Psoas muscle (tissue), 8 donors: ENCODE data around the gene LGSN. TPM values are rescaled to one million over a fixed set of nuclear protein-coding genes. Genes with fewer than 3 reads are reported as not detected.
"Not testable (repeated sequence)": the region's sequence is repeated elsewhere in the genome, so short reads cannot be mapped to it uniquely, and the experiment has no call there.

ENCODE experiments used
- ATAC-seq, 4 donors: fragments of 200-7000 bp; cut with Tn5 transposase; one replicate each; pipeline ENCODE4 v1.9.1; 2020; ENCODE audit warnings: moderate library complexity in 3 of 4, mild to moderate bottlenecking in 2 of 4
- DNase-seq, 2 donors: peaks; one replicate each; pipeline ENCODE4 v3.0.0-alpha.2; 2020
- H3K27ac ChIP-seq: fragments of 200-600 bp; one replicate; pipeline ENCODE4 v1.8.0; 2022
- H3K27me3 ChIP-seq, 3 donors: fragments of 200-600 bp in 1 of 3; one replicate each; pipeline versions ENCODE4 v1.6.1 to v1.8.0; 2013 to 2022; ENCODE audit warnings: low read length in 2 of 3, mild to moderate bottlenecking in 2 of 3, moderate library complexity in 1 of 3; ENCODE audit not compliant: insufficient read depth in 3 of 3
- H3K36me3 ChIP-seq, 2 donors: fragments of 200-600 bp in 1 of 2; one replicate each; pipeline versions ENCODE4 v1.6.1 to v1.8.0; 2013 to 2022; ENCODE audit warnings: low read depth in 1 of 2, mild to moderate bottlenecking in 1 of 2, moderate library complexity in 1 of 2; ENCODE audit not compliant: insufficient read depth in 1 of 2
- H3K4me1 ChIP-seq: fragments of 200-600 bp; one replicate; pipeline ENCODE4 v1.8.0; 2022
- H3K4me3 ChIP-seq: fragments of 200-600 bp; one replicate; pipeline ENCODE4 v1.8.0; 2022; ENCODE audit warnings: mild to moderate bottlenecking
- H3K9me3 ChIP-seq: fragments of 200-600 bp; one replicate; pipeline ENCODE4 v1.8.0; 2022
- WGBS, 3 donors: extraction: QIAGEN DNeasy Blood & Tissue Kit; methylation state at CpG; one replicate each; pipeline versions ENCODE4 v1.1.6 to v1.1.7; 2013; 5-methylcytosine and 5-hydroxymethylcytosine counted together
- intact Hi-C, 2 donors: fragments of 100-400 bp; cut with DNase I; formaldehyde crosslinking; loops; one replicate each; pipeline versions ENCODE4 v1.11.0 to v1.14.2; 2022
- polyA plus RNA-seq, 3 donors: library from polyadenylated mRNA; stranded (reverse); fragments of 200-250 nt; gene quantifications; one replicate each; pipeline ENCODE4 v1.2.3, GENCODE V29; 2013
- total RNA-seq, 4 donors: library from RNA; stranded (reverse); fragmentation: NEBNext Ultra II Directional in 2 of 4; extraction: Animal tissue kit (Norgen Biotek cat#: 25700) in 2 of 4; gene quantifications; one replicate each; pipeline versions ENCODE4 v1.2.1 to v1.2.4, GENCODE V29; 2021 to 2023
- TF ChIP-seq, protein P1 (sequence below): fragments of 200-600 bp; IDR thresholded peaks from one replicate; pipeline ENCODE4 v1.8.0; 2022; ENCODE audit warnings: antibody characterized with exemption
- donor health status: healthy with polysubstance abuse.
- donor health status: DM: no; HTN: no; CAD: no; lungs with moderate emphysema.
- donor health status: Bipolar disorder and iron deficiency.
- donor health status: healthy.
- donor health status: DM: yes; HTN: yes; CAD: no.
- donor health status: DM: no; HTN: no; CAD: no.
- donor health status: DM: no; HTN: no; CAD: no.
- donor health status: DM: yes; HTN: yes; CAD: no.

The LGSN gene
- total and polyA plus RNA-seq, 7 donors: 0.01 TPM; not detected in 6

DNA sequence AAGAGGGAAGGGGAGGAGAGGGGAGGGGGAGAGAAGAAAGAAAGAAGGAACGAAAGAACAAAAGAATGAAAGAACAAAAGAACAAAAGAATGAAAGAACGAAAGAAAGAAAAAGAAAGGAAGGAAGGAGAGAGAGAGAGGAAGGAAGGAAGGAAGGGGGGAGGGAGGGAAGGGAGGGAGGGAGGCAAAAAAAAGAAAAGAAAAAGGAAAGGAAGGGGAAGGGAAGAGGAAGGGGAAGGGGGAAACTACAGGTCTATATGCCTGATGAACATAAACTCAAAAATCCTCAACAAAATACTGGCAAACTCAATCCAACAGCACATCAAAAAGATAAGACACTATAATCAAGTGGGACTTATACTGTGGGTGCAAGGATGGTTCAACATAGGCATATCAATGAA lies 13.7 kb upstream of the LGSN start:
- ATAC-seq (no peak), DNase-seq (no peak)
- H3K4me3 ChIP-seq: no peak overlapping the region
- H3K27ac ChIP-seq: no peak overlapping the region
- H3K4me1 ChIP-seq: no peaks in the 10 kb centered on the region
- TF ChIP-seq, protein P1, sequence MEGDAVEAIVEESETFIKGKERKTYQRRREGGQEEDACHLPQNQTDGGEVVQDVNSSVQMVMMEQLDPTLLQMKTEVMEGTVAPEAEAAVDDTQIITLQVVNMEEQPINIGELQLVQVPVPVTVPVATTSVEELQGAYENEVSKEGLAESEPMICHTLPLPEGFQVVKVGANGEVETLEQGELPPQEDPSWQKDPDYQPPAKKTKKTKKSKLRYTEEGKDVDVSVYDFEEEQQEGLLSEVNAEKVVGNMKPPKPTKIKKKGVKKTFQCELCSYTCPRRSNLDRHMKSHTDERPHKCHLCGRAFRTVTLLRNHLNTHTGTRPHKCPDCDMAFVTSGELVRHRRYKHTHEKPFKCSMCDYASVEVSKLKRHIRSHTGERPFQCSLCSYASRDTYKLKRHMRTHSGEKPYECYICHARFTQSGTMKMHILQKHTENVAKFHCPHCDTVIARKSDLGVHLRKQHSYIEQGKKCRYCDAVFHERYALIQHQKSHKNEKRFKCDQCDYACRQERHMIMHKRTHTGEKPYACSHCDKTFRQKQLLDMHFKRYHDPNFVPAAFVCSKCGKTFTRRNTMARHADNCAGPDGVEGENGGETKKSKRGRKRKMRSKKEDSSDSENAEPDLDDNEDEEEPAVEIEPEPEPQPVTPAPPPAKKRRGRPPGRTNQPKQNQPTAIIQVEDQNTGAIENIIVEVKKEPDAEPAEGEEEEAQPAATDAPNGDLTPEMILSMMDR: no peak
- WGBS, 3 donors: 71 to 90% (median 73%) methylated on average over 2 of the region's 2 CpGs
- H3K36me3 ChIP-seq: no peaks in the 10 kb centered on the region
- intact Hi-C loops: no loop called here
- no peaks in the 10 kb centered on the region for H3K9me3 ChIP-seq
- H3K27me3 ChIP-seq: no peaks in the 10 kb centered on the region

DNA sequence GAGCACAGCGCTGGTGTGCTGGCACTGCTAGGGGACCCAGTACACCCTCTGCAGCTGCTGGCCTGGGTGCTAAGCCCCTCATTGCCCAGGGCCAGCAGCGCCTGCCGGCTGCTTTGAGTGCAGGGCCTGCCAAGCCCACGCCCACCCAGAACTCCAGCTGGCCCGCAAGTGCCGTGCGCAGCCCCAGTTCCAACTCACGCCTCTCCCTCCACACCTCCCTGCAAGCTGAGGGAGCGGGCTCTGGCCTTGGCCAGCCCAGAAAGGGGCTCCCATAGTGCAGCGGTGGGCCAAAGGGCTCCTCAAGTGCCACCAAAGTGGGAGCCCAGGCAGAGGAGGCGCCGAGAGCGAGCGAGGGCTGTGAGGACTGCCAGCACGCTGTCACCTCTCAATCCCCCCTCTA lies 6.8 kb upstream of the LGSN start:
- H3K4me1 ChIP-seq, ATAC-seq, H3K27me3 ChIP-seq, H3K9me3 ChIP-seq, H3K27ac ChIP-seq, intact Hi-C loops, H3K4me3 ChIP-seq, DNase-seq, H3K36me3 ChIP-seq: not testable (repeated sequence)
- WGBS, 3 donors: 83 to 90% (median 88%) methylated on average over 12 to 15 of the region's 15 CpGs

DNA sequence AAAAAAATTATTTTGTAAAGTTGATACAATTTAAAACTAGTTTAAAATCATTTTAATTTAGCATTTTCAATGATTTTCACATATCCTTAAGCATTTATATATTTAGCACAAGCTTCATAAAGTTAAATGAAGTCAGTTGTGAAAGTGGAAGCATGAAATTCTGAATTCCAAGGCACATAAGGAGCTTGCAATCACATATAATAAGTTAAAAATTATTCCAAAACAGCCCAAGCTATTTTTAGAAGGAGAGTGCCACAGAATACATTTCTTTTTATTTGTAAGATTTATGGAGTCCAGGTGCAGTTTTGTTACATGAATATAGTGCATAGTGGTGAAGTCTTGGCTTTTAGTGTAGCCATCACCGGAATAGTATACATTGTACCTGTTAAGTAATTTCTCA lies 3.2 kb upstream of the LGSN start:
- H3K4me3 ChIP-seq: no peak overlapping the region
- ATAC-seq (no peak), DNase-seq (no peak)
- TF ChIP-seq, protein P1: no peak
- no peaks in the 10 kb centered on the region for H3K36me3 ChIP-seq
- H3K9me3 ChIP-seq: no peaks in the 10 kb centered on the region
- peaks cover 0 to 4% (median 2%) of the 10 kb centered on the region in 3 donors for H3K27me3 ChIP-seq
- WGBS, 3 donors: 31 to 50% (median 38%) methylated on average over 1 of the region's 1 CpG
- intact Hi-C loops: no loop called here
- no peaks in the 10 kb centered on the region for H3K4me1 ChIP-seq
- no peak overlapping the region for H3K27ac ChIP-seq

DNA sequence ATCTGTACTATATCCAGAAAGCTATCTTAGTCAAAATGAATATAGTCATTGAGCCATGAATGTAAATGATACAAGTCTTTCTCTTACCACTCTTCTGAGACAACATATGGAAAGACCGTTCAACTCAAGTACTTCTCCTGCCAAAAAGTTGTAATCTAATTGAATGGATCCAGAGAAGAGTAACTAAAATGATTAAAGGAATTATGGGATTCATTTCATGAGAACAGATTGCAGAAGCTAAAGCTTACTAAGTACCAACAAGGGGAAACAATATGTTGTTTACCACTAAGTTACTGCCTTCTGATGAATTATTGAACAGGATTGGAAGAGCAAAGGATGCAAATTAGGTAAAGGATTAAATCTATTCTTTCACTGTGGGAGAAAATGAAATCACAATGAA lies 2.0 kb upstream of the LGSN start:
- Histone ChIP-seq H3K4me1 (no peaks in the 10 kb centered on the region), H3K4me3 (no peak overlapping the region), H3K27me3 (peaks cover 0 to 4% (median 2%) of the 10 kb centered on the region in 3 donors), H3K36me3 (no peaks in the 10 kb centered on the region), H3K9me3 (no peaks in the 10 kb centered on the region), H3K27ac (no peak overlapping the region)
- TF ChIP-seq, protein P1: no peak
- WGBS, 3 donors: 66 to 69% (median 67%) methylated on average over 1 of the region's 1 CpG
- intact Hi-C loops: no loop called here
- DNase-seq (no peak), ATAC-seq (no peak)

DNA sequence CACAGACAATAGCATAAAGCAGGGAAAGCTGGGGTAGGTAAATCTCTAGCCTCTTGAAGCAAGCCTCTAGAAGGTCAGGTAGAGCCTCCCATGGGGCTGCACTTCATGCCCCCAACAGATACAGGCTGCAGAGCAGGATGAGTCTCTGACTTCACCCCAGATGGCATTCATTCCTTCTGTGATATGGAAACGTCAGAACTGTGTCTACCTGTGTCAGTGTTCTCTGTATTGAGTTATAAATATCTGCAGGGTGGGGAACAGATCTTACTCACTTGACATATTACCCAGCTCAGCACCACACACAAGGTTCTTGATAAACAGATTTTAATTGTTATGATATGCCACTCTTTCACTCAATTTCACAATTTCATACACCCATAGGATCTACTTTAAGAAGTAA lies 2.1 kb downstream of the LGSN start:
- TF ChIP-seq, protein P1: no peak
- Histone ChIP-seq H3K4me3 (no peak overlapping the region), H3K27ac (no peak overlapping the region), H3K9me3 (no peaks in the 10 kb centered on the region), H3K4me1 (no peaks in the 10 kb centered on the region), H3K27me3 (peaks cover 0 to 4% (median 0%) of the 10 kb centered on the region in 3 donors), H3K36me3 (no peaks in the 10 kb centered on the region)
- no peak for ATAC-seq
- intact Hi-C loops: no loop called here
- WGBS, 3 donors: 12 to 31% (median 23%) methylated on average over 1 of the region's 1 CpG
- no peak for DNase-seq
